SH-SY5Y (cell line): ENCODE results near the gene FOXK2.

Experiments
- GATA2 ChIP-seq: IDR thresholded peaks from 2 replicates; pipeline ENCODE4 v1.6.1; 2011; ENCODE audit warnings: mild to moderate bottlenecking, low read depth, low read length
- GATA3 ChIP-seq: IDR thresholded peaks from 2 replicates; pipeline ENCODE4 v1.6.1; 2011; ENCODE audit warnings: low read depth, mild to moderate bottlenecking, low read length, moderate library complexity

The FOXK2 gene

DNA sequence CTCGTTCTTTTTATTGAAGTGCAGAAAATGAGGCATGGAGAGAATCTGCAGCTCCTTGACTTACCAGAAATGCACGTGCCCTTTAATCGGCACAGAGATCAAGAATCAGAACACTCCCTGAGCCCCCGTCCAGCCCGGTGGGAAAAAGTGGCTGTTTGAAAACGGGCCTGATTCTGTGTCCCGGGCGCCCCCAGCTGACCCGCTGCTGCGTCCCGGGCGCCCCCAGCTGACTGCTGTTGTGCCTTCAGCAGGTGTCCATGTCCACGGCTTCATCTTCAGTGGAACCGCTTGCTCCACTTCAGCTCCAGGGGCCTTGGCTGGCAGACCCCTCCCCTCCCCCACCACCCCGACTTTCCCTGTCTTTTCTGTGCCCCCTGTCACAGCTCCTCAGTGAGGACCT lies 47.8 kb downstream of the FOXK2 start:
- TF ChIP-seq GATA2 (no peak), GATA3 (no peak)

DNA sequence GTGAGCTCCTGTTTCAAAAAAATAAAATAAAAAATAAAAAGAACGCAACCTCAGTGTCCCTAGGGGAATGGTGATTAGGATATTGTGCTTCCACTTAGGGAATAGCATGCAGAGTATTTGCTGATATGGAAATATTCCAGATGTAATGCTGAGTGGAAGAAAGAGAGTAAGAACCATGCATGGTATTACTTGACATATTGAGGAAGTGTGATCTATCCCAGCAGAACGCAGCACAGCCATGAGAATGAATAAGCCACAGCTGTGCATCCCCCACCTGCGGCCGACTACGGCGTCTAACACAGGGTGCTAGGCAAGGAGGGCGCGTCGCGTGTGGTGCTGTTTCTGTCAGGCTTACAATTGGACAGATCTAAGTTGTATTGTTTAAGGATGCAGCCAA lies 49.5 kb downstream of the FOXK2 start:
- no peak for TF ChIP-seq GATA2
- TF ChIP-seq GATA3, result no peak

DNA sequence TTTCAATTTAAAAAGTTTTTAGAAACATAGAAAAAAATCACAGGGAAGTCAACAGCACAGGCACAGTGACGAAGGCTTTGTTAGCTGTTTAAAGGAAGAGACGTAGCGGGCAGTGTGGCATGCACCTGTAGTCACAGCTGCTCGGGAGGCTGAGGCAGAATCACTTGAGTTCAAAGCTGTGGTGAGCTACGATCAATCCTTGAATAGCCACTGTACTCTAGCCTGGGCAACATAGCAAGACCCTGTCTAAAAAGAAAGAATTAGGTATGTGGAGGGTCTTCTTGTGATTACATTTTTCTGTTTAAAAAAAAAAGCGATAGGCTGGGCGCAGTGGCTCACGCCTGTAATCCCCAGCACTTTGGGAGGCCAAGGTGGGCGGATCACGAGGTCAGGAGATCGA lies 50.1 kb downstream of the FOXK2 start:
- TF ChIP-seq GATA3 (no peak), GATA2 (no peak)

DNA sequence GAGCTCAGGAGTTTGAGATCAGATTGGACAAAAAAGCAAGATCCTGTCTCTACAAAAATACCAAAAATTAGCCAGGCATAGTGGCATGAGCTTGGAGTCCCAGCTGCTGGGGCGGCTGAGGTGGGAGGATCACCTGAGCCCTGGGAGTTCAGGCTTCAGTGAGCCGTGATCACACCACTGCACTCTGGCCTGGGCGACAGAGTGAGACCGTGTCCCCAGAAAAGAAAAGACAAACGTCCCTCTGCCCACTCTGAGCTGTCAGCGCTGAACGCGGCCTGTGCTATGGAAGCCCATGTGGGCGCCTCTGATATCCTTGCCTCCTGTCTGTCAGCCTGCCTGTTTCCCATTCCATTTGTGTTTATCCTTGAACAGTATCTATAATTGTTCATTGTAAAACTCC lies 50.7 kb downstream of the FOXK2 start:
- no peak for TF ChIP-seq GATA3
- TF ChIP-seq GATA2, result no peak

DNA sequence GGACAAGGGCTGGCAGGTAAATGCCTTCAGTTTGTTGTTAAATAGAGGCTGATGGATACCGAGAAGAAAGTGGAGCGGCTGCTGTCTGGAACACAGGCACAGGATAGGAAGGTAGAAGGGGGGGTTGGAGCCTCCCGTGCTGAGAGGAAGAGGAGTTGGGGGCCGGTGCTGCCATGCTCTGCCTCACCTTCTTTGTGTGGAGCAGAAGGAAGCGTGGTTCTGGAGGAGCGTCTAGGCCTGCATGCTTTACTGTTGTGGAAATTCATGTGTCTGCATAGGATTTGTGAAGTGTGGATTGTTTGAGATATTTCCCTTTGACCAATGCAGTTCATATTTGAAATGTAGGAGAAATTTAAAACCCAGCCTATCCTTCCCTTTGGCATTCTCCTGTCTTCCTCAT lies 52.3 kb downstream of the FOXK2 start:
- TF ChIP-seq GATA2 (no peak), GATA3 (no peak)

DNA sequence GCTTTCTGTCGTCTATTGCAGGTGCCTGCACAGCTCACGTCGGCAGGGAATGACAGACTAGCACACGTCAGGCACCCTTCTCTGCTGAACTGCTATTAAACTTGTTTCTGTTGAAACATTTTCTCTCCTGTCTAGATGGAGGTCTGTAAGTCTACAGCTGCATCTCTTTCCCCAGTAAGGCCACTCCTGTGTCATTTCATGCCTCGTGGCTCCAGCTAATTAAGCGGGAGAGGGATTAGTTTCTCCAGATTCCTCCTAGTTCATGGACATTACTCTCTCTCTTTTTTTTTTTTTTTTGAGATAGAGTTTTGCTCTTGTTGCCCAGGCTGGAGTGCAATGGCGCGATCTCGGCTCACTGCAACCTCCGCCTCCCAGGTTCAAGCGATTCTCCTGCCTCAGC lies 54.5 kb downstream of the FOXK2 start:
- TF ChIP-seq GATA3, result no peak
- no peak for TF ChIP-seq GATA2

DNA sequence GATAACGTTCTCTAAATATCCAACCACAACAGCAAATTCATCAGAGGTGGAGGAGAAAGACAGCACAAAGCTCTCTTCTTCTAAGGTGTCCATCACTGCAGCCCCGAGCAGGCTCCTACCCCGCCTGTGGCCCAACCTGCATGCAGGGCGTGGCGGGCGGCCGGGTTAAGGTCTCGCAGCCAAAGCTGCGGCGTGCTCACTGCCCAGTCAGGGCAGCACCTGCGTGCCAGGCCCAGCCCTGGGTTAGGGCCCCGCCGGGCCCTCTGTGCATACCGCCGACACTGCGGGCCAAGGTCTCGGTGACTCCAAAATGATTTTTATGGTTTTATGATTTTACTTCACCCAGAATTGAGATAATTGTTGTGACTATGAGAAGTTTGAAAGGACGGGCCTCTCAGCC lies 57.8 kb downstream of the FOXK2 start:
- TF ChIP-seq GATA3 (no peak), GATA2 (no peak)

DNA sequence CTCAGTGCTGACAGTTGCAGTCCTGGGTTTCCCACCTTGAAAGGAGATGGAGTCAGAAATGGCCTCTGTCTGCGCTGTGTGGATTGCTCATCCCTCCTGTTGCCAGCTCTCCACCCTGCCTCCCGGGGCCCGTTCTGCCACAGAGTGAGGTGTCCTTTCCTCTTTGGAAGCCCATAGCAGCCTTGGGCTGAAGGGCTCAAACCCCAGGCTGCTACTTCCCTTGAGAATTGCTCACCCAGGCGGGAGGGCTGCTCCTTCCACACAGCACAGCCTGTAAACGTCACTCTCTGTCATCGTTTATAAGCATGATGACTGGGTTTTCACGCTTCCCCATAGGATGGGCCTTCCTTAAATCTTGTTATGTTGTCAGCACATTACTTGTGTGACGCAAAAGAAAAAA lies 62.7 kb downstream of the FOXK2 start:
- TF ChIP-seq GATA3 (no peak), GATA2 (no peak)

DNA sequence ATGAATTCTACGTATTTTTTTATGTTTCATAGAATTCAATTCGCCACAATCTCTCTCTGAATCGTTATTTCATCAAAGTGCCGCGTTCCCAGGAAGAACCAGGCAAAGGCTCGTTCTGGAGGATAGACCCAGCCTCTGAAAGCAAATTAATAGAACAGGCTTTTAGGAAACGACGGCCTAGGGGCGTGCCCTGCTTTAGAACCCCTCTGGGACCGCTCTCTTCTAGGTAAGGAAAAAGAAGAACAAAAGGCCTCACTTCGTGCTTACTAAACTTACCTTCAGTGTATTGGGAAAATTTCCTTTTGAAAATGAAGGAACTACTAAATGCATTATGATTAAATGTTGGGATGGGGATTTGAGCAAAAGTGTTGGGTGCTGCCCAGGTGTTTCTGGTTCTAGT lies 63.2 kb downstream of the FOXK2 start:
- no peak for TF ChIP-seq GATA2
- no peak for TF ChIP-seq GATA3

DNA sequence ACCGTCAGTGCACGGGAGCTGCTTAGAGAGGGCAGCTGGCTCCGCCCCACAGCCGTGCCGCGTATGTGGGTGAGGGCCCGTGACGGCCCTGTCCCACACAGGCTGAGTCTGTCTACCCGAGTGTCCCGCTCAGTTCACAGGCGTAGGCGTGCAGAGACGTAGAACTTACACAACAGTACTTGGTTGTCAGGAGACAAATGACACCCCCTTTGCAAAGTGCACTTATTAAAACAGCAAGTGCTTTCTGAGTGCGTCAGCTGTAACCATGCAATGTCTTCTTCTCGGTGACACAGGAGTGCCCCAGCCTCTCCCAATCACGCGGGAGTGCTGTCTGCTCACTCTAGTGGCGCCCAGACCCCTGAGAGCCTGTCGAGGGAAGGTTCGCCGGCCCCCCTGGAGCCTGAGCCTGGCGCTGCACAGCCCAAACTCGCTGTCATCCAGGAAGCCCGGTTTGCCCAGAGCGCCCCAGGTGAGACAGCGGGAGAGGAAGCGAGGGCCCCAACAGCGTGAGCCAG lies 64.2 kb downstream of the FOXK2 start:
- TF ChIP-seq GATA3 (no peak), GATA2 (no peak)

DNA sequence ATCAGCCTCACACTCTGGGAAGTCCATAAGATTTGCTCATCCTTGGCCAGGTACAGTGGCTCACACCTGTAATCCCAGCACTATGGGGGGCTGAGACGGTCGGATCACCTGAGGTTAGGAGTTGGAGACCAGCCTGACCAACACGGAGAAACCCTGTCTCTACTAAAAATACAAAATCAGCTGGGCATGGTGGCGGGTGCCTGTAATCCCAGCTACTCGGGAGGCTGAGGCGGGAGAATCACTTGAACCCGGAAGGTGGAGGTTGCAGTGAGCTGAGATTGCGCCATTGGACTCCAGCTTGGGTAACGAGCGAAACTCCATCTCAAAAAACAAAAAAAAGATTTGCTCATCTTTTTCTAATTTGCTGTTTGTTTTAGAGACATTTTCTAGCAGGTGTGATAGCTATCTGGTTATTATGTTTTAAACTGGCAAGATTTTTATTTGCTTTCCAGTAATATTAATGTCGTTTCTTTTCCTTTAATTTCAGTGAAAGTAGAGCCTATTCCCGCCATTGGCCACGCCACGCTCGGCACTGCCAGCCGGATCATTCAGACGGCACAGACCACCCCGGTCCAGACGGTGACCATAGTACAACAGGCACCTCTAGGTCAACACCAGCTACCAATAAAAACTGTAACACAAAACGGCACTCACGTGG lies 67.2 kb downstream of the FOXK2 start:
- TF ChIP-seq GATA3, result no peak
- no peak for TF ChIP-seq GATA2

DNA sequence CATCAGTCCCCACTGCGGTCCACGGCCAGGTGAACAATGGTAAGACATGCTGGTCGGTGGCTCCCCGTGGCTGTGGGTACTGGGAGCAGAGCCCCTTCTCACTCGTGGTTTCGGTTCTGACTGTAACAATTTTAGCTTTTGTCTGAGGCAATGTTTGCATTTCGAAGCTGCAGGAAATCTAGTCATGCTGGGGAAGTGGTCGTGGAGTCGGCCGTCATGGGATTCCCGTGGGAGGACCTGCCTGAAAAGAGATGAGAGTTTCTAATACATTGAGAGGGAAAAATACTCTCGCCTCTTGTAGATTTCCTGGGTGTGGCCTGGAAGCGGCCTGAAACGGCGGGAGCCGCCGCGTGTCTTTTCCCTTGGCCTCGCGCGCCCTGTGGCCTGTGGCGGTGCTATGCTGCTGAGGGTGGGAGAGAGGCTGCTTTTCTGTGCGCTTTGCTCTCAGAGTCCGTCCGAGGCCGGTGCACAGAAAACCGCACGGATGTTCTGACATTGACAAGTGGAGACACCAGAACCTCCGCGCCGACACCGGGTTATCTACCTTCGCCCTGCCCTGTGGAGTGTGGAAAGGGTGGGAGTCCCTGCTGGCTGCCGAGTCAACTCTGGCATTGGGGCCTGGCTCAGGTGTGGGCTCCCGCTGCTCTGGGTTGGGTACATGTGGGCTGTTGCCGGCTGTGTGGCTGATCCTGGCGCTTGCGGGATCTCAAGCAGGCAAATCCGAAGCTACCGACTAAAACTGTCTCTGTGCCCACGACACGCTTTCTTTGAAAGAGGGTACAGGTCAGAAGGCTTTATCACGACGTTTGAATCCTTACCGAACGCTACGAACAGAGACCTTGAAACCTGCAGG lies 67.9 kb downstream of the FOXK2 start:
- TF ChIP-seq GATA3 (no peak), GATA2 (no peak)

DNA sequence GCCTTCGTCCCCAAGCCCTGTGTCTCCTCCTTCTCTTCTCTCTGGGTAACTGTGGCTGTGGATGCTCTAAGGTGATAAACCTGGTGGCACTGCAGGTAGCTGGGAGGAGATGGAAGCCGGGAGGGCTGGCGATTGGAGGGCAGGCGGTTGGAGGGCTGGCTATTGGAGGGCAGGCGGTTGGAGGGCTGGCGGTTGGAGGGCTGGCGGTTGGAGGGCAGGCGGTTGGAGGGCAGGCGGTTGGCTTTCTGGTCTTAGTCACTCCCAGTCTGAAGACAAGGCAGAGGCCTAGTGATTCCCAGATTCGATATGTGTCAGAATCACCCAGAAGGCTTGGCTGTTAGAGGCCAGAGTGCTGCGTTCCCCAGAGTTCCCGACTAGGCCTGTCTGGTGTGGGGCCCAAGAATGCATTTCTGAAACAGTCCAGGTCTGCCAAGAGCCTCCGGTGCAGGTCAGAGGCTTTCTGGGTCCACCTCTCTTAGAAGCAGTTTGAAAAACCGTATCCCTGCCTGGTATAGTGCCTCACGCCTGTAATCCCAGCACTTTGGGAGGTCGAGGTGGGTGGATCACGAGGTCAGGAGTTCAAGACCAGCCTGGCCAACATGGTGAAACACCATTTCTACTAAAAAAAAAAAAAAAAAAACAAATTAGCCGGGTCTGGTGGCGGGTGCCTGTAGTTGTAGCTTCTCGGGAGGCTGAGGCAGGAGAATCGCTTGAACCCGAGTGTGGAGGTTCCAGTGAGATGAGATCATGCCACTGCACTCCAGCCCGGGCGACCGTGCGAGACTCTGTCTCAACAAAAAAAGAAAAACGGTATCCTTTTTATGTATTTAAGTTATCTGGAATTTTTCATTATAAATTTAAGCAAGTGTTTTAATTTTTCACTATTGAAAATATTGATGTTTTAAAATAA lies 69.0 kb downstream of the FOXK2 start:
- TF ChIP-seq GATA2 (no peak), GATA3 (no peak)

DNA sequence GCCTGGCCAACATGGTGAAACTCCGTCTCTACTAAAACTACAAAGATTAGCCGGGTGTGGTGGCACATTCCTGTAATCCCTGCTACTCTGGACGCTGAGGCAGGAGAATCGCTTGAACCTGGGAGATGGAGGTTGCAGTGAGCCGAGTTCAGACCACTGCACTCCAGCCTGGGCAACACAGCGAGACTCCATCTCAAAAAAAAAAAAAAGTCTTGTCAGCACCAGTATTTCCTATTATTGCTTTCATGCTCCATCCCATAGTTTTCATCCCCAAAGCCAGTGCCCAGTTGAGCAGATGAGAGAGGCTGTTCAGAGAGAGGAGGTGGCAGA lies 70.3 kb downstream of the FOXK2 start:
- TF ChIP-seq GATA2, result no peak
